ENCODE measurements around the gene CELF2.

DNA sequence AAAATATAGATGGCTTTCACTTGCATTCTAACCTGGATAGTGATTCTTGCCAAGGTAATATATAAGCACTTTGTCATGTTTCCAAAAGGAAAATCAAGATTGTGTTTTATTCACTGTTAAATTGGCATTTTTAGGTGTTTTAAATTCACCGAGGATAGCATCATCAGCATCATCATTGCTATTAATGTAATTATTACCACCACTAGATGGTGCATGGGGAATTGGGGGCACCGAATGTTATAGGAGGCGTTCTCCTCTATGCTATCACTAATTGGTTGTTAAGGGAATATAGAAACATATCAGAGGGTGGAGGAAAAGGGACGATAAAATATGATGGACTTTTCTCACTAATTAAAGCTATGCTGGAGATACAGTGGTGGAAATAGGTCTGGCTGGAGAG, 95.5 kb downstream of the CELF2 start:
- TF ChIP-seq, protein P1, sequence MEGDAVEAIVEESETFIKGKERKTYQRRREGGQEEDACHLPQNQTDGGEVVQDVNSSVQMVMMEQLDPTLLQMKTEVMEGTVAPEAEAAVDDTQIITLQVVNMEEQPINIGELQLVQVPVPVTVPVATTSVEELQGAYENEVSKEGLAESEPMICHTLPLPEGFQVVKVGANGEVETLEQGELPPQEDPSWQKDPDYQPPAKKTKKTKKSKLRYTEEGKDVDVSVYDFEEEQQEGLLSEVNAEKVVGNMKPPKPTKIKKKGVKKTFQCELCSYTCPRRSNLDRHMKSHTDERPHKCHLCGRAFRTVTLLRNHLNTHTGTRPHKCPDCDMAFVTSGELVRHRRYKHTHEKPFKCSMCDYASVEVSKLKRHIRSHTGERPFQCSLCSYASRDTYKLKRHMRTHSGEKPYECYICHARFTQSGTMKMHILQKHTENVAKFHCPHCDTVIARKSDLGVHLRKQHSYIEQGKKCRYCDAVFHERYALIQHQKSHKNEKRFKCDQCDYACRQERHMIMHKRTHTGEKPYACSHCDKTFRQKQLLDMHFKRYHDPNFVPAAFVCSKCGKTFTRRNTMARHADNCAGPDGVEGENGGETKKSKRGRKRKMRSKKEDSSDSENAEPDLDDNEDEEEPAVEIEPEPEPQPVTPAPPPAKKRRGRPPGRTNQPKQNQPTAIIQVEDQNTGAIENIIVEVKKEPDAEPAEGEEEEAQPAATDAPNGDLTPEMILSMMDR (IDR thresholded peaks at IDR 0.05; ENCODE audit: poor library complexity), result no peak
- no peak for TF ChIP-seq EZH2 (IDR thresholded peaks at IDR 0.05; ENCODE audit: borderline replicate concordance)
- no peak for TF ChIP-seq EZH2phosphoT487 (IDR thresholded peaks at IDR 0.05; ENCODE audit: low read depth, severe bottlenecking, unreplicated experiment)

Measured in hepatocyte (in vitro differentiated cells).